NCI-H2196 treated with DMSO at 0.1 percent for 48 hours (cell line): ENCODE measurements around the gene OAS2.
"Not testable (repeated sequence)": the region's sequence is repeated elsewhere in the genome, so short reads cannot be mapped to it uniquely, and the experiment has no call there.

Experiments
- DNase-seq: peaks from one replicate; lab custom pipeline; 2025; ENCODE audit not compliant: unreplicated experiment; lab: John Stamatoyannopoulos, UW

The OAS2 gene

DNA sequence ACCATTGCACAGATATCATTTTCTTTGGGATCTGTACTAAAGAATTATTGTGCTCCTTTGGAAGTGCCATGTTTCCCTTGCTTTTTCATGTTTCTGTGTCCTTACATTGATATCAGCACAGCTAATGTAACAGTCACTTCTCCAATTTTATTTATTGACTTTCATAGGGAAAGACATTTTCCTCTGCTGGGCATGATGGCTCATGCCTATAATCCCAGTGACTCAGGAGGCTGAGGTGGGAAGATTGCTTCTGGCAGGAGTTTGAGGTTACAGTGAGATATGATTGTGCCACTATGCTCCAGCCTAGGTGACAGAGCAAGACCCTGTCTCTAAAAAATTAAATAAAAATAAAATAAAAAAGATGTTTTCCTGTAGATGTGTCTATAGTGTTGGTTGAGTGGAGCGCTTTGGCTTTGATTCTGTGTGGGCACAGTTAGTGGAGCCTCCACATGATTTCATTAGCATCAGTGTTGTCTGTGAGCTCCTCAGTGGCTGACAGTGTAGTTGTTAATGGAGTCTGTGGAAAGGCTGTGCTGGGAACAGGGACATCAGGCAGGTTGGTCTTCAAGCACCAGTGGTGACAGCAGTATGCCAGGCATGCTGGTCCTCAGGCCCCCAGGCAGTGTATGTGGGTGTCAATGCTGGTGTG is 7.4 kb downstream of the OAS2 start:
- no peak for DNase-seq

DNA sequence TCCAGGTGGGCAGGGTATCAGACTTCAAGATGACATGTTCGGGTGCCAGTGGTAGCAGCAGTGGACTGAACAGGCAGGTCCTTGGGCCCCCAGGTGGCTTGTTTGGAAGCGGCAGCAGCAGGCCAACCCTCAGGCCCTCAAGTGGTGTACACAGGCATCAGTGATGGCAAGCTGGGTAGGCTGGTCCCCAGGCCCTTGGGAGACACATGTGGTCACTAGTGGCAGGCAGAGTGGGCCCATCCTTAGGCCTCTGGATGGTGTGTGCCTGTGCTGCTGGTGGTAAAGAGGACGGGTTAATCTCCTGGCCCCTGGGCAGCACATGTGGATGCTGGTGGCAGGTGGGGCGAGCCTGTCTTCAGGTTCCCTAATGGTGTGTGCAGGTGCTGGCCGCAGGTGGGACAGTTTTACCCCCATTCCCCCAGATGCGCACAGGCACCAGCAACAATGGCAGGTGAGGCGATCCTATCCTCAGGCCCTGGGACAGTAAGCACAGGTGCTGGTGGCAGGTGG is 8.0 kb downstream of the OAS2 start:
- DNase-seq = no peak

DNA sequence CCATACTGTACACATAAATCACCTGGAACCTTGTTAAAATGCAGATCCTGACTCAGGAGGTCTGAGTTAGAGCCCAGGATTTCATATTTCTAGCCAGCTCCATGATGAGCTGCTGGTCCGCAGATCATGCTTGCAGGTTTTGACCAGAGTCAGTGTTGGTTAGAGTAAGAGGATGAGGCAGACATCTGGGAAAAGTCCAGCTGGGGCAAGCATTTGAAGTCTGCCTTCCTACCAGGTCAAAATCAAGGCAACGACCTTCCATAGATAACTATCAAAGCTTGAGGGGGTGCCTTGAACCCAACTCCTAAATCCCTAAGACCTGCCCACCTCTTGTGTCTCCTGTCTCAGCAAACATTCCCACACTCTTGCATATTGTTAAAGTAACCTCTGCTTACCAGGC is 9.2 kb downstream of the OAS2 start:
- DNase-seq = no peak

DNA sequence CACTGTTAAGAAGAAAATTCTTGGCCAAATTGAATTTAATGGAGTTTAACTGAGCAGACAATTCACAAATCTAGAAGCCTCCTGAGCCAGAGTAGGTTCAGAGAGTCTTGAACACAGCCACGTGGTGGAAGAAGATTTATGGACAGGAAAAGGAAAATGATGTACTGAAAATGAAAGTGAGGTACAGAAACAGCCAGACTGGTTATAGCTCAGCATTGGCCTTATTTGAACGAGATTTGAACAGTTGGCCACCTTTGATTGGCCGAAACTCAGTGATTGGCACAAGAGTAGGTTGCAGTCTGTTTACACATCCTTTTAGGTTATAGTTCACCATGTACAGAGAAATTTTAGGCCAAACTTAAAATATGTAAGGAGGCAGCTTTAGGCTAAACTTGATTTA is 9.9 kb downstream of the OAS2 start:
- no peak for DNase-seq

DNA sequence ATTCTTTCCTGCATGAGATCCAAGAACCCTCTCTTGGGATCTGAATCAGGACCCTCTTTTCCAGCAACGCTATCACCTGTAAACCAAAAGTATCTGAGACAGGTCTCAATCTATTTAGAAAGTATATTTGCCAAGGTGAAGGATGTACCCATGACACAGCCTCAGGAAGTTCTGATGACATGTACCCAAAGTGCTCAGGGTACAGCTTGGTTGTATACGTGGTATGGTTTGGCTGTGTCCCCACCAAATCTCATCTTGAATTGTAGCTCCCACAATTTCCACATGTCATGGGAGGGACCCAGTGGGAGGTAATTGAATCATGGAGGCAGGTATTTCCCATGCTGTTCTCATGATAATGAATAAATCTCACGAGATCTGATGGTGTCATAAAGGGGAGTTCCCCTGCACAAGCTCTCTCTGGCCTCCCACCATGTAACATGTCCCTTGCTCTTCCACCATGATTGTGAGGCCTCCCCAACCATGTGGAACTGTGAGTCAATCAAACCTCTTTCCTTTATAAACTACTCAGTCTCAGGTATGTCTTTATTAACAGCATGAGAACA is 10.6 kb downstream of the OAS2 start:
- not testable (repeated sequence) for DNase-seq

DNA sequence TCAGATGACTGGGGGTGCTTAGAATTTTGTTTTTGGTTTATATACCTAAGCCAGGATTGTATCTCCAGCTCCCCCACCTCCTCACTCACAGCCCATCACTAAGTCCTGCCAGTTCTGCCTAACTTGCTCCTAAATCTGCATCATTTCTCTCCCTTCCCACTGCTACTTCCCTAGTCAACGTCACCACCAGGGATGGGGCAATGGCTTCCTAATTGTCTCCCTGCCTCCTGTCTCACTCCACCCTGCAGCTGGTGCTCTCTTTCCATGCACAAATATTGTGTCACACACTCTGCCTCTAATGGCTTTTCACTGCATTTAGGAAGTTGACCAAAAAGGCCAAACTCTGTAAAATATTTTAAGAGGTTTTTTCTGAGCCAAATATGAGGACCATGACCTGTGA is 11.5 kb downstream of the OAS2 start:
- DNase-seq = no peak

DNA sequence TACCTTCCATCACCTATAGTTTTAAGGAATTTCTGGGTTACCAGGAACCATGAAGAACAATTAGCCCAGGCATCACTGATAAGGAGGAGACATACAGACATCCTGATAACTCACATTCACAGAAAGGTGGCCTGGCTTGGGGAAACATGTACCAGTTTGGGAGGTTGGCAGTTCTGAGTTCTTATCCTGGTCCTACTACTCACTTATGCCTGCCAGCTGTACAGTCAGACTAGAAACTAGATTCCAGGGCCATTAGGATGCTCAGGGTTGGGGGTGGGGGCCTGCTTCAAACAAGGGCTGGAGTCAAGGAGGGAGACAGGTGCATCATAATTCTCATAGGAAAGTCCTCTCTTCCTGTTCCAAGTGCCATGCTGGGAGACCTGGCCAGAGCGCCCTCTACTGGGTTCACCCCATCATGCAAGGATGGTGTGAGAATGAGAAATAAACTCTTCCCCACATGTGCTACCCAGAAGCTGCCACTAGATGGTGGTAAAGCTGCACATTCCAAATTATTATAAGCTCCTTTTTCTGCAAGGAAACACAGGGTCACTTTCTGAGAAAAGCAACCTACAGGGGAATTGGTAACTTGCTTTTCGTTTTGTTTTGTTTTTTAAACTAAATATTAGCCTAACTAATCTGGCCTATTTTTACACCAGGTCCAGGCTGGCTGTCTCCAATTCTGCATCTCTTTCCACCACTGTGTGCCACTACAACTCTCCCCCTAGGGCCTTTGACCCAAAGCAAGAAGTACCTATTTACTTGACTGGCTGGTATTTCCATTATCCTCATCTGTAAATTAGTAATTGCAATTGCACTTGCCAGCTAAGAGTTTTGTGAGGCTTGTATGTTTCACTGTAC is 14.5 kb downstream of the OAS2 start:
- peak; percentile 41 for DNase-seq

DNA sequence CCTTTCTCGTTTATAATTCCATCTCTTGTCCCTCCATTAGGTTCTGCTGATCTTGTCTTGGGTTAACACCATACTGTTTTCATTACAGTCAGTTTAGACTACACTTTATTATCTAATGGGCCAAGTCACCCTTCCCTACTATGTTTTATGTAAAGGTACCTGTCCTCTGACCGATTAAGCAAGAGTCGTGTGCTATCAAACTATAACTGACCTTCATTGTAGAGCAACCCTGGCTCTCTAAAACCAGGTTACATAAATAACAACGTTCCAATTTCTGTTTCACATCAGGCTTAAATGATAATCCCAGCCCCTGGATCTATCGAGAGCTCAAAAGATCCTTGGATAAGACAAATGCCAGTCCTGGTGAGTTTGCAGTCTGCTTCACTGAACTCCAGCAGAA is 16.7 kb downstream of the OAS2 start:
- no peak for DNase-seq

DNA sequence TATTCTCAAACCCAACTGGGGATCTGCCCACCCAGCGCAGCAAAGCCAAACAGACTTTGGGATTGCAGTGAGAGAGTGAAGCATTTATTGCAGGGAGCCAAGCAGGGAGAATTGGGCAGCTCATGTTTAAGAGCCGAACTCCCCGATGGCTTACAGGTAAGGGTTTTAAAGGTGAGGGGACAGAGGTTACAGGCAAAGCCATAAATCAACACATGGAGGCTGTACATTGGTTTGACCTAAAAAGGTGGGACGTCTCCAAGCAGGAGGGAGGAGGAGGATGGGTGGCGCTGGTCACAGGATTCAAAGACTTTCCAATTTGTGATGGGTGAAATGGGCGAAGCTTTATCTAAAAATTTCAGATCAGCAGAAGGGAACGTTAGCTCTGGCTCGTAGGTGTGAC is 18.2 kb downstream of the OAS2 start:
- no peak for DNase-seq

DNA sequence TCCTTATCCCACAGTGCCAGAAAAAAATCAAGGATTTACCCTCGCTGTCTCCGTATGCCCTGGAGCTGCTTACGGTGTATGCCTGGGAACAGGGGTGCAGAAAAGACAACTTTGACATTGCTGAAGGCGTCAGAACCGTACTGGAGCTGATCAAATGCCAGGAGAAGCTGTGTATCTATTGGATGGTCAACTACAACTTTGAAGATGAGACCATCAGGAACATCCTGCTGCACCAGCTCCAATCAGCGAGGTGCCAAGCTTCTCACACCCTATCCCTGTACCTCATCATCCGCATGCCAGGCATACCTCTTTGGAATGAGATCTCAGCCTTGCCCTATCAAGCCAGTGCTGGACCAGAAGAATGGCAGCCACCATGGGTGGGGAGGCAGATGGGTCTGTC is 19.2 kb downstream of the OAS2 start:
- no peak for DNase-seq

DNA sequence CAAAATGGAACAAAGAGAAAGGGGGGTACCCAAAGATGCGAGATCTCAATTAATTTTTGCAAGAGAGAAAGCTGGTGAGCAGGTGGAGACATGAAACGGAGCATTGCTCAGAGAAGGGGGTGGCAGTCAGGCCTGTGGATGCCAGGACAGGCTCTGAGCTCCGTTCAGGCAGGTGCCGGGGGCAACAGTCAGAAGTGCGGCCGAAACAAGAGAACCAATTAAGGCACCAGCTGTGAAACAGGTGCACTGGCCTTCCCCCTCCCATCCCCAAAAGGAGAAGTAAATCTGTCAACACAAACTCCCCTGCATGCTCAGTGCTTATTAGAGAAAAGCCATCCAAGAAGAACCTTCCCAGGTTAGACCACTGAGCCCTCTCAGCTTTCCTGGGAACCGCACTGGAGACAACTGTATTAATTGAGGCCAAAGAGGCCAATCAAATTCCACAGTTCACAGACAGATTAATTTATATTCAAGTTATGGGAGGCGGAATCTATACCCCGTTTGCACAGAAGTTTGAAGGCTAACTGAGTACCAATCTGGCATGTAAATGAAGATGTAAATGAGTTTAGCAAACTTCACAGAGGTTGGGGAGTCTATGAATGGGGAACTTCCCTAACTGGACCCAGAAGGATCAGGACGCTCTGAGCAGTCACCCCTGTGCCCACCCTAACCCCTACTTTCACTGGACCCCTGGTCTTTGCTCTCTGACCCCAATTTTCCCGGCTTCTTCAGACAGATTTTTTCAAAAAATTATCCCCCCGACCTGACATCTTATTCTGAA is 20.9 kb downstream of the OAS2 start:
- DNase-seq = no peak

DNA sequence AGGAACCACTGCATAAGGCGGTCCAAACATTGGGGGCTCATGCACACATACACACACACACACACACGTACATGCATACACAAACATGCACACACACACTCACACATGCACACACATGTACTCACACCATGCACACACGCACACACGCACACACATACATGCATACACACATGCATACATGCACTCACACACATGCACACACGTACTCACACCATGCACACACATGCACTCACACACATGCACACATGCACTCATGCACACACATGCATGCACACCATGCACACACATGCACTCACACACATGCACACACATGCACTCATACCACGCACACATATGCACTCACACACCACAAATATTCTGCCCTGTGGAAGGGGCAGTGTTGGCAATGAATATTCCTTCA is 22.1 kb downstream of the OAS2 start:
- DNase-seq = no peak

DNA sequence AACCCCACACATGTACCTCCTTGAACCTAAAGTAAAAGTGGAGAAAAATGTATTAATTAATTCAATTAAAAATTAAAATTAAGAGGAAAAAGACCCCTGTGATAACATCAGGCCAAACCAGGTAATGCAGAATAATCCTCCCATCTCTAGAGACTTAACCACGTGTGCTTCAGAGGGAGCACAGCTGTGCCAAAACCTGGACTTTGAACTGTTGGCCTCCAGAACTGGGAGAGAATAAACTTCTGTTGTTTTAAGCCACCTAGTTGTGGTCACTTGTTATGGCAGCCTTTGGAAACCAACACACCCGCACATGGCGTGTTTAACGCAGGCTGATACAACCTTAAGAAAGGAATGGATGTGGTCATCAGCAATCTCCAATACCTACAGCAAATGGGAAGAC is 23.8 kb downstream of the OAS2 start:
- DNase-seq = no peak

DNA sequence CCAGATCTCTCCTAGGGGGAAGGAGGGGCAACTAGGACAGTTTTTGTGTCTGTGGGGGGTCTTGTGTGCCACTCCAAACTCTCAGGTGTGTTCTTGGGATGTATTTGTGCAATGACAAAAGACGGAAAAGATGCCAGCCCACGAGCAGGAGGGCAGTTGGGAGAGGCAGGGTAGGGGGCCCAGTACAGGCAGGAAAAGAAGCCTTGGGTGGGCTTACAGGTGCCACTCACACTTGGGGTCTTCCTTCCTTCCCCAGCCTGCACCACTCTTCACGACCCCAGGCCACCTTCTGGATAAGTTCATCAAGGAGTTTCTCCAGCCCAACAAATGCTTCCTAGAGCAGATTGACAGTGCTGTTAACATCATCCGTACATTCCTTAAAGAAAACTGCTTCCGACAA is 24.4 kb downstream of the OAS2 start:
- DNase-seq = no peak

DNA sequence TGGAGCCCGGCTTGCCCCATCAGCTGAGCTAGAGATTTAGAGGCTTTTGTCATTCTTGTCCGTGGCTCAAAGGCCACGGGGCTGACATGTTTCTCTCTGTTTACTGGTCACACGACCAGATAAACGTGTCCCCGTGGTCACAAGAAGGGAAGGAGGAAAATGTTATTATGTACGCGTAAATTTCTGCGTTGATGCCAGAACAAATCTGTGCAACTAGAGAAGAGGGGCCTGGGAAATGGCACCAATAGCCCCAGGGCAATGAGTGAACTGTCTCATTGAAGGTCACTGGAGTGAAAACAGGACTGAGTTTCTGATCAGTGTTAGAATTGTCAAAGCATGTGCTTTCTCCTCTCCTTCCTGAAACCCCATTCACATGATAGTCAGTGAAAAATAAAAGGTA is 25.3 kb downstream of the OAS2 start:
- DNase-seq = no peak

DNA sequence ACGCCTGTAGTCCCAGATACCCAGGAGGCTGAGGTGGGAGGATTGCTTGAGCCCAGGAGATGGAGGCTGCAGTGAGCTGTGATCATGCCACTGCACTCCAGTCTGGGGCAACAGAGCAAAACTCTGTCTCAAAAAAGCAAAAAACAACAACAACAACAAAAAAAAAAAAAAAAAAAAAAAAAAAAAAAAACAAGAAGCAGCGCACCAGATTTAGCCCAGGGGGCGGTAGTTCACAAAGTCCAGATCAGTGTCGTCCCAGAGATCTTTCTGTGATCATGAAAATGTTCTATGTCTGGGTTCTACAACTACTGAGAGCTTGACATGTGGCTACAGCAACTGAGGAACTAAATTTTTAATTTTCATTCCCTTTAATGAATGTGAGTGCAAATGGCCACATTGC is 27.4 kb downstream of the OAS2 start:
- DNase-seq = no peak

DNA sequence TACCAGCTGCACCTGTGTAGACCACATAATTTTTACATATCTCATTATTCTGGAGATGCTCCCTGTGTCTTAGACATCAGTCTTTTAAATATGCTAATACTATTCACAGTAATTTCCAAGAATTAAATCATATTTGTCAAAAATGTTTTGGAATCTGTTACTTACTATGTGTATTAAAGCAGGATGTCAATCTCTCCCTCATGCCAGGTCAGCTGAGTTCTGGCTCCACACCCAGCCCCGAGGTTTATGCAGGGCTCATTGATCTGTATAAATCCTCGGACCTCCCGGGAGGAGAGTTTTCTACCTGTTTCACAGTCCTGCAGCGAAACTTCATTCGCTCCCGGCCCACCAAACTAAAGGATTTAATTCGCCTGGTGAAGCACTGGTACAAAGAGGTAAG is 27.9 kb downstream of the OAS2 start:
- DNase-seq = no peak

DNA sequence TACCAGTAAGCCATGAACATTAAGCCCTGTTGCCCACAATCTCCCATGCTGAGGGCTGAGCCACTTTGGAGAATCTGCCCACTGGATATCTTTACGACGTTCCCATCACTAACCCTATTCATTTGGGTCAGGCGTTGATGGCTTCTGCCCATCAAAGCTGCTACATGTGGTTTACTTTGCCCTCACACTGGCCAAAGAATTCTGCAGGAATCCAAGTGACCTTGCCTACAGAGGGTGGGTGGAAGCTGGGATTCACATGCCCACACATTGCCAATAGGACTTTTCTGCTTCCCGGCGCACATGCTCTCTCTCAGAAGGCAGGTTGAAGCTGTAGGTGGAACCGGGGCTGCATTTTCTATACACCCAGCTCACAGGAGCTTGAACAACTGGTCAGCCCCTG is 28.3 kb downstream of the OAS2 start:
- DNase-seq = no peak

DNA sequence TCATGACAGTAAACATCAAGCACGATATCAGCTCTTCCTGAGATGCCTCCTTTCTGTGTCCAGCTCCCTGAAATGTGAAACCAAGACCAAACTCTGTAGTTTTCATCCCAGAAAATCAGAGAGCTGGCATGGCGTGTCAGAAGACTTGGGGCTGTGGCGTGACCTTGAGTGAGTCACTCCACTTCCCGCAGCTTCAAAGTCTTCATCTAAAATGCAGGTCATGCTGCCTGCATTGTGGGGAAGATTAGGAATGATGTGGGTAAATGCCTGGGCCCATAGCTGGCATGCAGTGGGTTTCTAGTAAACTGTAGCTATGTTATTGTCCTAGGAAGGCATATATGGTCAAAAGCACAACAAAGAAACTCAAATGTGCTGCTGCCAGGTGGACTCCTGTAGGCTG is 28.8 kb downstream of the OAS2 start:
- DNase-seq = no peak

DNA sequence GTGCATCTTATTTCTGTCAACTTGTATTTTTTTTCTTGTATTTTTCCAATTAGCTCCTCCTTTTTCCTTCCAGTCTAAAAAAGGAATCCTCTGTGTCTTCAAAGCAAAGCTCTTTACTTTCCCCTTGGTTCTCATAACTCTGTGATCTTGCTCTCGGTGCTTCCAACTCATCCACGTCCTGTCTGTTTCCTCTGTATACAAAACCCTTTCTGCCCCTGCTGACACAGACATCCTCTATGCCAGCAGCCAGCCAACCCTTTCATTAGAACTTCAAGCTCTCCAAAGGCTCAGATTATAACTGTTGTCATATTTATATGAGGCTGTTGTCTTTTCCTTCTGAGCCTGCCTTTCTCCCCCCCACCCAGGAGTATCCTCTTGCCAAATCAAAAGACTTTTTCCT is 32.4 kb downstream of the OAS2 start:
- no peak for DNase-seq

DNA sequence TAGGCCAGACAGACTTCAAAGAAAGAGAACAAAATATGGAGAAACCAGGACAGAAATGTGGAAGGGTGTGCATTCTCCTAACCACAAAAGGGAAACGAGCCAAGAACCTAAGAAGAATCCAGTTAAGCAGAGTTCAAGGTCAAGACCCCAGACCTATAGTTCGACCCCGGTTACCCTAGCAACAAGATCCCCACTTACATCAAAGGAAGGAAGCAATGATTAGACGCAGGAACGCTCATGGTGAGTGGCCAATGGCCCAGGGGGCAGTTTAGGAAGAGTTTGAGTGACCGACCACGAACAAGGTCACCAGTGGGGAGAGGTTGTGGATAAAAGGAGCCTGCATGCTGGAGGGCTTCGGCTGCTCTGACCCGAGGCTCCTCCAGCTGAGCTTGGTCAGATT is 36.2 kb downstream of the OAS2 start:
- DNase-seq = no peak

DNA sequence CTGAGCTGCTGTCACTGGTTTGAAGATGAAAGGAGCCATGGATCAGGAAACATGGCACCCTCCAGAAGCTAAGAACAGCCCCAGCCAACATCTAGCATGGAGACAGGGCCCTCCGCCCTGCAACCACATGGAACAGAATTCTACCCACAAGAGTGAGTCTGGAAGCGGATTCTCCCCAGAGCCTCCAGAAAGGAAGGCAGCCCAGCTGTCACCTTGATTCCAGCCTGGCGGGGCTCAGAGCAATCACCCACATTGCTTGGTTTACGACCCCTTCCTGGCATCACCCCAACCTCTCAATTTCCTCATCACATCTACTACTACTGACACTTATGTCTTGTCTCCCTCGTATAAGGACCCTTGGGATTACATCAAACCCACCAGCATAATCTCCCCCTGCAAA is 38.5 kb downstream of the OAS2 start:
- DNase-seq = no peak
